ENCODE data around the gene PARP16. TPM values are rescaled to one million over a fixed set of nuclear protein-coding genes. Genes with fewer than 3 reads are reported as not detected.

Gene PARP16
- total and polyA plus RNA-seq, 9 of the 15 experiments (the other 6 are each of a cell fraction or from before 2014, with no cell fraction given) = 3.0 to 9.9 (median 5.8) TPM

GRCh38 chr15:65304381-65305149 is 17.9 kb upstream of the PARP16 start, which contains the start of gene RNU5B-1 (continued):
- TF ChIP-seq, protein P1, sequence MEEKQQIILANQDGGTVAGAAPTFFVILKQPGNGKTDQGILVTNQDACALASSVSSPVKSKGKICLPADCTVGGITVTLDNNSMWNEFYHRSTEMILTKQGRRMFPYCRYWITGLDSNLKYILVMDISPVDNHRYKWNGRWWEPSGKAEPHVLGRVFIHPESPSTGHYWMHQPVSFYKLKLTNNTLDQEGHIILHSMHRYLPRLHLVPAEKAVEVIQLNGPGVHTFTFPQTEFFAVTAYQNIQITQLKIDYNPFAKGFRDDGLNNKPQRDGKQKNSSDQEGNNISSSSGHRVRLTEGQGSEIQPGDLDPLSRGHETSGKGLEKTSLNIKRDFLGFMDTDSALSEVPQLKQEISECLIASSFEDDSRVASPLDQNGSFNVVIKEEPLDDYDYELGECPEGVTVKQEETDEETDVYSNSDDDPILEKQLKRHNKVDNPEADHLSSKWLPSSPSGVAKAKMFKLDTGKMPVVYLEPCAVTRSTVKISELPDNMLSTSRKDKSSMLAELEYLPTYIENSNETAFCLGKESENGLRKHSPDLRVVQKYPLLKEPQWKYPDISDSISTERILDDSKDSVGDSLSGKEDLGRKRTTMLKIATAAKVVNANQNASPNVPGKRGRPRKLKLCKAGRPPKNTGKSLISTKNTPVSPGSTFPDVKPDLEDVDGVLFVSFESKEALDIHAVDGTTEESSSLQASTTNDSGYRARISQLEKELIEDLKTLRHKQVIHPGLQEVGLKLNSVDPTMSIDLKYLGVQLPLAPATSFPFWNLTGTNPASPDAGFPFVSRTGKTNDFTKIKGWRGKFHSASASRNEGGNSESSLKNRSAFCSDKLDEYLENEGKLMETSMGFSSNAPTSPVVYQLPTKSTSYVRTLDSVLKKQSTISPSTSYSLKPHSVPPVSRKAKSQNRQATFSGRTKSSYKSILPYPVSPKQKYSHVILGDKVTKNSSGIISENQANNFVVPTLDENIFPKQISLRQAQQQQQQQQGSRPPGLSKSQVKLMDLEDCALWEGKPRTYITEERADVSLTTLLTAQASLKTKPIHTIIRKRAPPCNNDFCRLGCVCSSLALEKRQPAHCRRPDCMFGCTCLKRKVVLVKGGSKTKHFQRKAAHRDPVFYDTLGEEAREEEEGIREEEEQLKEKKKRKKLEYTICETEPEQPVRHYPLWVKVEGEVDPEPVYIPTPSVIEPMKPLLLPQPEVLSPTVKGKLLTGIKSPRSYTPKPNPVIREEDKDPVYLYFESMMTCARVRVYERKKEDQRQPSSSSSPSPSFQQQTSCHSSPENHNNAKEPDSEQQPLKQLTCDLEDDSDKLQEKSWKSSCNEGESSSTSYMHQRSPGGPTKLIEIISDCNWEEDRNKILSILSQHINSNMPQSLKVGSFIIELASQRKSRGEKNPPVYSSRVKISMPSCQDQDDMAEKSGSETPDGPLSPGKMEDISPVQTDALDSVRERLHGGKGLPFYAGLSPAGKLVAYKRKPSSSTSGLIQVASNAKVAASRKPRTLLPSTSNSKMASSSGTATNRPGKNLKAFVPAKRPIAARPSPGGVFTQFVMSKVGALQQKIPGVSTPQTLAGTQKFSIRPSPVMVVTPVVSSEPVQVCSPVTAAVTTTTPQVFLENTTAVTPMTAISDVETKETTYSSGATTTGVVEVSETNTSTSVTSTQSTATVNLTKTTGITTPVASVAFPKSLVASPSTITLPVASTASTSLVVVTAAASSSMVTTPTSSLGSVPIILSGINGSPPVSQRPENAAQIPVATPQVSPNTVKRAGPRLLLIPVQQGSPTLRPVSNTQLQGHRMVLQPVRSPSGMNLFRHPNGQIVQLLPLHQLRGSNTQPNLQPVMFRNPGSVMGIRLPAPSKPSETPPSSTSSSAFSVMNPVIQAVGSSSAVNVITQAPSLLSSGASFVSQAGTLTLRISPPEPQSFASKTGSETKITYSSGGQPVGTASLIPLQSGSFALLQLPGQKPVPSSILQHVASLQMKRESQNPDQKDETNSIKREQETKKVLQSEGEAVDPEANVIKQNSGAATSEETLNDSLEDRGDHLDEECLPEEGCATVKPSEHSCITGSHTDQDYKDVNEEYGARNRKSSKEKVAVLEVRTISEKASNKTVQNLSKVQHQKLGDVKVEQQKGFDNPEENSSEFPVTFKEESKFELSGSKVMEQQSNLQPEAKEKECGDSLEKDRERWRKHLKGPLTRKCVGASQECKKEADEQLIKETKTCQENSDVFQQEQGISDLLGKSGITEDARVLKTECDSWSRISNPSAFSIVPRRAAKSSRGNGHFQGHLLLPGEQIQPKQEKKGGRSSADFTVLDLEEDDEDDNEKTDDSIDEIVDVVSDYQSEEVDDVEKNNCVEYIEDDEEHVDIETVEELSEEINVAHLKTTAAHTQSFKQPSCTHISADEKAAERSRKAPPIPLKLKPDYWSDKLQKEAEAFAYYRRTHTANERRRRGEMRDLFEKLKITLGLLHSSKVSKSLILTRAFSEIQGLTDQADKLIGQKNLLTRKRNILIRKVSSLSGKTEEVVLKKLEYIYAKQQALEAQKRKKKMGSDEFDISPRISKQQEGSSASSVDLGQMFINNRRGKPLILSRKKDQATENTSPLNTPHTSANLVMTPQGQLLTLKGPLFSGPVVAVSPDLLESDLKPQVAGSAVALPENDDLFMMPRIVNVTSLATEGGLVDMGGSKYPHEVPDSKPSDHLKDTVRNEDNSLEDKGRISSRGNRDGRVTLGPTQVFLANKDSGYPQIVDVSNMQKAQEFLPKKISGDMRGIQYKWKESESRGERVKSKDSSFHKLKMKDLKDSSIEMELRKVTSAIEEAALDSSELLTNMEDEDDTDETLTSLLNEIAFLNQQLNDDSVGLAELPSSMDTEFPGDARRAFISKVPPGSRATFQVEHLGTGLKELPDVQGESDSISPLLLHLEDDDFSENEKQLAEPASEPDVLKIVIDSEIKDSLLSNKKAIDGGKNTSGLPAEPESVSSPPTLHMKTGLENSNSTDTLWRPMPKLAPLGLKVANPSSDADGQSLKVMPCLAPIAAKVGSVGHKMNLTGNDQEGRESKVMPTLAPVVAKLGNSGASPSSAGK (IDR thresholded peaks at IDR 0.05) = no peak
- TF ChIP-seq DDX20 (tag; IDR thresholded peaks at IDR 0.05; ENCODE audit: low read depth) = peak; percentile 79
- TF ChIP-seq HNRNPLL (IDR thresholded peaks at IDR 0.05; ENCODE audit: low read depth, low read length, poor library complexity, severe bottlenecking) = no peak
- TF ChIP-seq SAFB (IDR thresholded peaks at IDR 0.05; ENCODE audit: borderline replicate concordance, low read depth, low read length) = no peak
- peak; percentile 96 for TF ChIP-seq ZNF518B (CRISPR knock-in tag; IDR thresholded peaks at IDR 0.05)
- peak; percentile 64; the same call in 1 of the 2 replicates for TF ChIP-seq PTBP1 (IDR thresholded peaks at IDR 0.05; ENCODE audit: low read depth, low read length)
- peak; percentile 85 to 97 for TF ChIP-seq MAZ (CRISPR knock-in tag; conservative IDR thresholded peaks at IDR 0.05 in 1 of 2, IDR thresholded peaks at IDR 0.05 in 1 of 2)
- TF ChIP-seq ZNF785 (CRISPR knock-in tag; IDR thresholded peaks at IDR 0.05) = no peak
- TF ChIP-seq HOMEZ (CRISPR knock-in tag; IDR thresholded peaks at IDR 0.05) = no peak

All from K562 (cell line).